Measurements from ENCODE around the gene PA2G4.

DNA sequence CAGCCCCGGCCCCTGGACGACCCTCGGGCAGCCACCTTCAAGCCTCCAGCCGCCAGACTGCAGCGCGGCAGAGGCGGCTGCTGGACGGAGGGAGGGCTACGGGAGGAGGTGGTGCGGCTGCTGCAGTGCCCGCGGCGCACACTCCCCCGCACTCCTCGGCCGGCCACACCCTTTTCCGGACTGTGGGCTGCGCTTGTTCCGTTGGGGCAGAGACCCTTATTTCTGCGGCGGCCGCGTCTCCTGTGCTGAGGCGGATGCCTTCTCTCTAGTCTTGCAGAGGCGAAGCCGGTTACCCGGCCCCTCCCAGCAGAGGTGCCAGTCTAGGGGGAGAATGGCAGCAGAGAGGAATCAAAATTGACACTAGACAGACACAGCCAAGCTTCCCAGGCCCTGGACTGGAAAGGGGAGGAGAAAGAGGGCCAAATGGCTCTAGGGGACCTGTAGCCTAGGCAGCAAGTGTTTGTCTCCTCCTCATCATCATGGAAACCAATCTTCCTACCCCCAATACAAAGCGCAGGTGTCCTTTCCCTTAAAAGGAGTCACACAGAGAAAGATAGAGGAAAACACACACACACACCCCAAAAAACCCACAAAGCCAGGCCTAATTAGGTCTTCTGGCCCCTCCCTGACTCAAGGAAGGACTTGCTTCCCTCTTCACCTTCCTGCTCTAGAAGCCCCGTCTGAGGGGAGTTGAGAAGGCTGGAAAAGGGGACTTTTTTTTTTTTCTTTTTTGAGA lies 25.0 kb downstream of the PA2G4 start:
- TF ChIP-seq, protein P1, sequence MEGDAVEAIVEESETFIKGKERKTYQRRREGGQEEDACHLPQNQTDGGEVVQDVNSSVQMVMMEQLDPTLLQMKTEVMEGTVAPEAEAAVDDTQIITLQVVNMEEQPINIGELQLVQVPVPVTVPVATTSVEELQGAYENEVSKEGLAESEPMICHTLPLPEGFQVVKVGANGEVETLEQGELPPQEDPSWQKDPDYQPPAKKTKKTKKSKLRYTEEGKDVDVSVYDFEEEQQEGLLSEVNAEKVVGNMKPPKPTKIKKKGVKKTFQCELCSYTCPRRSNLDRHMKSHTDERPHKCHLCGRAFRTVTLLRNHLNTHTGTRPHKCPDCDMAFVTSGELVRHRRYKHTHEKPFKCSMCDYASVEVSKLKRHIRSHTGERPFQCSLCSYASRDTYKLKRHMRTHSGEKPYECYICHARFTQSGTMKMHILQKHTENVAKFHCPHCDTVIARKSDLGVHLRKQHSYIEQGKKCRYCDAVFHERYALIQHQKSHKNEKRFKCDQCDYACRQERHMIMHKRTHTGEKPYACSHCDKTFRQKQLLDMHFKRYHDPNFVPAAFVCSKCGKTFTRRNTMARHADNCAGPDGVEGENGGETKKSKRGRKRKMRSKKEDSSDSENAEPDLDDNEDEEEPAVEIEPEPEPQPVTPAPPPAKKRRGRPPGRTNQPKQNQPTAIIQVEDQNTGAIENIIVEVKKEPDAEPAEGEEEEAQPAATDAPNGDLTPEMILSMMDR (IDR thresholded peaks at IDR 0.05; ENCODE audit: insufficient read depth, low read depth, low read length): no peak
- TF ChIP-seq EZH2 (IDR thresholded peaks at IDR 0.05; ENCODE audit: insufficient read depth, low read length): no peak
